IPS DF 4.7 (cell line): ENCODE measurements around the gene ELL.
"Not testable (repeated sequence)": the region's sequence is repeated elsewhere in the genome, so short reads cannot be mapped to it uniquely, and the experiment has no call there.

ENCODE experiments used
- DNase-seq: peaks from one replicate; pipeline ENCODE4 v3.0.0-alpha.2; 2013; ENCODE audit warnings: low spot score; ENCODE audit errors: extremely low read depth

ELL gene

GRCh38 chr19:18532168-18532890 is 10.5 kb upstream of the ELL start:
- DNase-seq = no peak

- DNase-seq = no peak
These were observed 9.6 kb upstream of the ELL start for GRCh38 chr19:18531485-18531884.

- DNase-seq = no peak
These were observed 7.9 kb upstream of the ELL start for GRCh38 chr19:18529782-18530181.

- DNase-seq = no peak
These were observed 4.4 kb upstream of the ELL start for GRCh38 chr19:18526316-18526715.

- no peak for DNase-seq
These were observed 2.0 kb upstream of the ELL start for GRCh38 chr19:18523841-18524240.

- DNase-seq = not testable (repeated sequence)
These were observed 1.1 kb upstream of the ELL start for GRCh38 chr19:18522862-18523440.

- peak; percentile 93 for DNase-seq
These were observed 423 bp upstream of the ELL start for GRCh38 chr19:18522124-18522861.

- DNase-seq = no peak
These were observed 800 bp downstream of the ELL start for GRCh38 chr19:18520848-18521691.

- DNase-seq = no peak
These were observed 1.7 kb downstream of the ELL start for GRCh38 chr19:18519962-18520847.

- DNase-seq = no peak
These were observed 3.2 kb downstream of the ELL start for GRCh38 chr19:18518639-18519038.

- no peak for DNase-seq
These were observed 4.3 kb downstream of the ELL start for GRCh38 chr19:18517606-18518005.

- DNase-seq = no peak
These were observed 5.9 kb downstream of the ELL start for GRCh38 chr19:18515959-18516358.

- no peak for DNase-seq
These were observed 6.8 kb downstream of the ELL start for GRCh38 chr19:18514800-18515682.

GRCh38 chr19:18513868-18514267 is 8.0 kb downstream of the ELL start:
- DNase-seq = no peak

- no peak for DNase-seq
These were observed 11.7 kb downstream of the ELL start for GRCh38 chr19:18510216-18510615.

GRCh38 chr19:18508585-18508984 is 13.3 kb downstream of the ELL start:
- no peak for DNase-seq

- no peak for DNase-seq
These were observed 14.0 kb downstream of the ELL start for GRCh38 chr19:18507727-18508440.

- DNase-seq = no peak
These were observed 14.7 kb downstream of the ELL start for GRCh38 chr19:18507021-18507726.
